H9 (cell line): ENCODE results near the gene NFKB2. TPM values are rescaled to one million over a fixed set of nuclear protein-coding genes. Genes with fewer than 3 reads are reported as not detected.
A peak's percentile ranks its signal among the peaks of the same experiment; 100 is the strongest.

Experiments used
- DNase-seq: peaks from one replicate; pipeline ENCODE4 v3.0.0-alpha.2; 2017
- H2AFZ ChIP-seq: one replicate; pipeline ENCODE4 v1.6.1; 2013; ENCODE audit warnings: mild to moderate bottlenecking, low read length, control low read depth, moderate library complexity
- H2AK5ac ChIP-seq: 2 replicates; pipeline ENCODE4 v1.6.1; 2013; ENCODE audit warnings: low read length, control low read depth, mixed read lengths; ENCODE audit not compliant: insufficient read length
- H2BK120ac ChIP-seq: one replicate; pipeline ENCODE4 v1.6.1; 2013; ENCODE audit warnings: low read depth, mild to moderate bottlenecking, low read length, control low read depth, inconsistent platforms; ENCODE audit not compliant: poor library complexity, severe bottlenecking
- H2BK12ac ChIP-seq: 2 replicates; pipeline ENCODE4 v1.6.1; 2013; ENCODE audit warnings: low read length, control low read depth, mixed read lengths, low read depth; ENCODE audit not compliant: insufficient read length
- H2BK15ac ChIP-seq: 2 replicates; pipeline ENCODE4 v1.6.1; 2013; ENCODE audit warnings: low read depth, low read length, control low read depth
- H2BK20ac ChIP-seq: one replicate; pipeline ENCODE4 v1.6.1; 2013; ENCODE audit warnings: low read depth, mild to moderate bottlenecking, low read length, control low read depth, inconsistent platforms; ENCODE audit not compliant: poor library complexity, severe bottlenecking
- H2BK5ac ChIP-seq: 2 replicates; pipeline ENCODE4 v1.6.1; 2013; ENCODE audit warnings: low read length, control low read depth, mixed read lengths; ENCODE audit not compliant: insufficient read length
- H3K14ac ChIP-seq: 2 replicates; pipeline ENCODE4 v1.6.1; 2013; ENCODE audit warnings: low read length, control low read depth; ENCODE audit not compliant: insufficient read depth
- H3K18ac ChIP-seq: 2 replicates; pipeline ENCODE4 v1.6.1; 2013; ENCODE audit warnings: low read depth, mild to moderate bottlenecking, mixed read lengths, low read length, control low read depth; ENCODE audit not compliant: insufficient read length
- H3K23ac ChIP-seq: 2 replicates; pipeline ENCODE4 v1.6.1; 2013; ENCODE audit warnings: low read length, control low read depth, mixed read lengths, low read depth; ENCODE audit not compliant: insufficient read length
- H3K23me2 ChIP-seq: 2 replicates; pipeline ENCODE4 v1.6.1; 2013; ENCODE audit warnings: low read depth, mild to moderate bottlenecking, mixed read lengths, low read length, control low read depth; ENCODE audit not compliant: insufficient read length, poor library complexity, severe bottlenecking
- H3K27ac ChIP-seq: 2 replicates; pipeline ENCODE4 v1.5.1; 2013; ENCODE audit warnings: low read length, control low read depth, mixed read lengths, low read depth; ENCODE audit not compliant: insufficient read length
- H3K27me3 ChIP-seq: 2 replicates; pipeline ENCODE4 v1.6.1; 2013; ENCODE audit warnings: low read length, control low read depth, inconsistent platforms; ENCODE audit not compliant: insufficient read depth
- H3K4ac ChIP-seq: 2 replicates; pipeline ENCODE4 v1.6.1; 2013; ENCODE audit warnings: low read depth, mild to moderate bottlenecking, control low read depth, inconsistent platforms, low read length, moderate library complexity
- H3K4me1 ChIP-seq: 2 replicates; pipeline ENCODE4 v1.6.1; 2013; ENCODE audit warnings: low read length, control low read depth, inconsistent platforms; ENCODE audit not compliant: insufficient read depth
- H3K4me2 ChIP-seq: 2 replicates; pipeline ENCODE4 v1.6.1; 2013; ENCODE audit warnings: low read length, control low read depth, mixed read lengths; ENCODE audit not compliant: insufficient read length, insufficient read depth
- H3K56ac ChIP-seq: 2 replicates; pipeline ENCODE4 v1.6.1; 2013; ENCODE audit warnings: low read depth, mild to moderate bottlenecking, mixed read lengths, low read length, control low read depth; ENCODE audit not compliant: insufficient read length
- H3K79me1 ChIP-seq: 2 replicates; pipeline ENCODE4 v1.6.1; 2013; ENCODE audit warnings: low read depth, mild to moderate bottlenecking, moderate library complexity, low read length, control low read depth, inconsistent platforms; ENCODE audit not compliant: insufficient read depth, poor library complexity, severe bottlenecking
- H3K79me2 ChIP-seq: 2 replicates; pipeline ENCODE4 v1.6.1; 2013; ENCODE audit warnings: low read length, control low read depth, inconsistent platforms; ENCODE audit not compliant: insufficient read depth
- H3K9ac ChIP-seq: 2 replicates; pipeline ENCODE4 v1.6.1; 2013; ENCODE audit warnings: low read length, control low read depth, mixed read lengths; ENCODE audit not compliant: insufficient read length; ENCODE audit errors: extremely low read depth
- H3K9me3 ChIP-seq: one replicate; pipeline ENCODE4 v1.6.1; 2013; ENCODE audit warnings: low read depth, low read length, inconsistent platforms; ENCODE audit not compliant: control insufficient read depth
- H3T11ph ChIP-seq: one replicate; pipeline ENCODE4 v1.6.1; 2013; ENCODE audit warnings: mild to moderate bottlenecking, low read length, control low read depth, inconsistent platforms
- H4K20me1 ChIP-seq: one replicate; pipeline ENCODE4 v1.6.1; 2013; ENCODE audit not compliant: control insufficient read depth, insufficient read length, insufficient read depth
- H4K5ac ChIP-seq: 2 replicates; pipeline ENCODE4 v1.6.1; 2013; ENCODE audit warnings: low read depth, mild to moderate bottlenecking, mixed read lengths, low read length, control low read depth; ENCODE audit not compliant: insufficient read length
- H4K8ac ChIP-seq: replicated peaks from 2 replicates; pipeline ENCODE4 v1.6.1; 2013; ENCODE audit warnings: low read length, control low read depth, mixed read lengths, low read depth; ENCODE audit not compliant: insufficient read length
- H4K91ac ChIP-seq: 2 replicates; pipeline ENCODE4 v1.6.1; 2013; ENCODE audit warnings: low read depth, mild to moderate bottlenecking, moderate library complexity, mixed read lengths, low read length, control low read depth; ENCODE audit not compliant: insufficient read length
- H3K27ac Mint-ChIP-seq, 3 experiments: 2 replicates in 2 of 3; 3 replicates in 1 of 3; pipeline ENCODE4 v1.8.0; 2020 to 2021; ENCODE audit warnings: mixed read lengths in 3 of 3, mild to moderate bottlenecking in 1 of 3, moderate library complexity in 1 of 3
- H3K27me3 Mint-ChIP-seq: 2 replicates; pipeline ENCODE4 v1.8.0; 2021; ENCODE audit warnings: low read depth, mild to moderate bottlenecking, moderate library complexity, mixed read lengths
- H3K36me3 Mint-ChIP-seq, 3 experiments: 2 replicates in 2 of 3; 3 replicates in 1 of 3; pipeline ENCODE4 v1.8.0; 2020 to 2021; ENCODE audit warnings: low read depth in 3 of 3, mixed read lengths in 3 of 3; ENCODE audit not compliant: insufficient read depth in 1 of 3
- H3K4me1 Mint-ChIP-seq, 2 experiments: 2 replicates each; pipeline ENCODE4 v1.8.0; 2020; ENCODE audit warnings: mixed read lengths in 2 of 2
- H3K4me3 Mint-ChIP-seq, 2 experiments: 2 replicates in 1 of 2; 3 replicates in 1 of 2; pipeline ENCODE4 v1.8.0; 2020 to 2021; ENCODE audit warnings: mild to moderate bottlenecking in 2 of 2, mixed read lengths in 2 of 2, moderate library complexity in 1 of 2
- H3K9me3 Mint-ChIP-seq, 2 experiments: 2 replicates in 1 of 2; 3 replicates in 1 of 2; pipeline ENCODE4 v1.8.0; 2020; ENCODE audit warnings: mild to moderate bottlenecking in 2 of 2, mixed read lengths in 2 of 2, moderate library complexity in 1 of 2
- CTCF ChIP-seq: fragments of 200-600 bp; sonication (generic); conservative IDR thresholded peaks from 3 replicates; pipeline ENCODE4 v1.8.0; 2021; ENCODE audit warnings: antibody characterized with exemption, mild to moderate bottlenecking
- WGBS: extraction: QIAGEN DNeasy Blood & Tissue Kit; methylation state at CpG from one replicate; pipeline ENCODE4 v1.1.7; 2013; ENCODE audit warnings: missing lambda C conversion rate, low lambda C conversion rate, mixed read lengths; ENCODE audit not compliant: insufficient read length; ENCODE audit errors: extremely low coverage; 5-methylcytosine and 5-hydroxymethylcytosine counted together
- total RNA-seq: library from RNA; stranded (reverse); gene quantifications from 2 replicates; pipeline ENCODE4 v1.2.1, GENCODE V29; 2021

NFKB2 gene
- total RNA-seq, 1 experiment from 2014 or later: 23.7 TPM

DNA sequence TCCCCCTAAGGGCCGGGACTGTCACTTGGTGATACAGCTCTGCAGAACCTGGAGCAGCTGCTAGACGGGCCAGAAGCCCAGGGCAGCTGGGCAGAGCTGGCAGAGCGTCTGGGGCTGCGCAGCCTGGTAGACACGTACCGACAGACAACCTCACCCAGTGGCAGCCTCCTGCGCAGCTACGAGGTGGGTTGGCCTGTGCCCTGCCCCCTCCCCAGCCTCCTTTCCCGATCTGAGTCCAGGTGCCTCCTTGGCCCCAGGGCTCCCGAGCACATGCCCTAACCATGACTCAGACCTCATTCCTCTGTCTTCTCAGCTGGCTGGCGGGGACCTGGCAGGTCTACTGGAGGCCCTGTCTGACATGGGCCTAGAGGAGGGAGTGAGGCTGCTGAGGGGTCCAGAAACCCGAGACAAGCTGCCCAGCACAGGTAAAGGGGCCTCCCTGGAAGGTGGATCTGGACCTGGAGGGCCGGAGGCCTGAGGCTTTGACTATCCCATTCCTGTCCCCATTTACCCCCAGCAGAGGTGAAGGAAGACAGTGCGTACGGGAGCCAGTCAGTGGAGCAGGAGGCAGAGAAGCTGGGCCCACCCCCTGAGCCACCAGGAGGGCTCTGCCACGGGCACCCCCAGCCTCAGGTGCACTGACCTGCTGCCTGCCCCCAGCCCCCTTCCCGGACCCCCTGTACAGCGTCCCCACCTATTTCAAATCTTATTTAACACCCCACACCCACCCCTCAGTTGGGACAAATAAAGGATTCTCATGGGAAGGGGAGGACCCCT, 6.4 kb downstream of the NFKB2 start:
- no peak overlapping the region for H3K4me2 ChIP-seq
- H3K9me3 Mint-ChIP-seq: no peaks in the 10 kb centered on the region
- H3K27ac Mint-ChIP-seq: no peak overlapping the region

More for the DNA sequence above, 6.4 kb downstream of the NFKB2 start:
- no peak overlapping the region for H2BK15ac ChIP-seq
- no peaks in the 10 kb centered on the region for H3K4me1 ChIP-seq
- H4K20me1 ChIP-seq: no peaks in the 10 kb centered on the region
- no peaks in the 10 kb centered on the region for H3K79me2 ChIP-seq
- H3K9me3 ChIP-seq: no peaks in the 10 kb centered on the region
- H3K27ac ChIP-seq: no peak overlapping the region
- H3K18ac ChIP-seq: no peak overlapping the region
- H2BK20ac ChIP-seq: no peak overlapping the region
- no peaks in the 10 kb centered on the region for H3K23me2 ChIP-seq
- Mint-ChIP-seq H3K4me3 (no peak overlapping the region; a peak in 1 of 5 replicates), H3K36me3 (peaks cover 1 to 27% (median 19%) of the 10 kb centered on the region in 3 experiments; a peak in 5 of 7 replicates), H3K27me3 (peaks cover 46% of the 10 kb centered on the region), H3K4me1 (peaks cover 3 to 12% of the 10 kb centered on the region in 2 experiments)
- no peak overlapping the region for H2AK5ac ChIP-seq
- H3K27me3 ChIP-seq: no peaks in the 10 kb centered on the region; the same call in 1 of the 2 replicates
- TF ChIP-seq CTCF: no peak
- H2BK5ac ChIP-seq: no peak overlapping the region
- WGBS: no CpG with 5 or more reads among the region's 18 CpGs
- H3K9ac ChIP-seq: no peak overlapping the region
- H2BK120ac ChIP-seq: no peak overlapping the region
- DNase-seq: peak; percentile 68
- no peak overlapping the region for H4K5ac ChIP-seq
- no peak overlapping the region for H3K4ac ChIP-seq
- H3K14ac ChIP-seq: no peak overlapping the region
- no peak overlapping the region for H3K56ac ChIP-seq
- H3T11ph ChIP-seq: no peak overlapping the region
- H4K91ac ChIP-seq: no peak overlapping the region
- no peak overlapping the region for H4K8ac ChIP-seq
- H2AFZ ChIP-seq: no peak overlapping the region
- no peaks in the 10 kb centered on the region for H3K79me1 ChIP-seq
- no peak overlapping the region for H3K23ac ChIP-seq
- H2BK12ac ChIP-seq: no peak overlapping the region
